A549 (cell line): Measurements from ENCODE around the gene CCR1. TPM values are rescaled to one million over a fixed set of nuclear protein-coding genes. Genes with fewer than 3 reads are reported as not detected.

ENCODE experiments used
- ATAC-seq, 2 experiments: fragments of 200-7000 bp in 1 of 2; fragments of >200 bp in 1 of 2; cut with Nextera tagmentation in 1 of 2; cut with Tn5 transposase in 1 of 2; 3 replicates each; pipeline versions ENCODE4 v1.8.0 to v1.9.1; 2018 to 2020; ENCODE audit warnings: mild to moderate bottlenecking in 1 of 2, moderate library complexity in 1 of 2
- CTCF ChIA-PET: fragments of 300-600 bp; sonication (Branson Sonifier 250); formaldehyde crosslinking; extraction: SDS; loops from one replicate; lab custom pipeline; 2021; ENCODE audit warnings: antibody characterized with exemption, inconsistent platforms; lab: Yijun Ruan, JAX
- POLR2A ChIA-PET: fragments of 350-600 bp; formaldehyde crosslinking; extraction: SDS; loops from one replicate; lab custom pipeline; 2021; ENCODE audit warnings: antibody characterized with exemption, inconsistent platforms; lab: Yijun Ruan, JAX
- DNase-seq, 2 experiments: peaks; one replicate each; pipeline versions ENCODE4 v3.0.0 to v3.0.0-alpha.2; 2011 to 2016; ENCODE audit warnings: low read depth in 1 of 2, low spot score in 1 of 2
- FAIRE-seq: peaks from 2 replicates; lab custom pipeline; 2011; peaks lifted over from hg19 to GRCh38; lab: Jason Lieb, UNC
- H3K27ac ChIP-seq, 2 experiments: fragments of >200 bp; sonication (Bioruptor Twin); formaldehyde crosslinking; 3 replicates each; pipeline ENCODE4 v1.5.1; 2016 to 2017
- H3K4me1 ChIP-seq: fragments of >200 bp; sonication (Bioruptor Twin); formaldehyde crosslinking; 3 replicates; pipeline ENCODE4 v1.6.1; 2016
- H3K4me2 ChIP-seq: fragments of >200 bp; sonication (Bioruptor Twin); formaldehyde crosslinking; 3 replicates; pipeline ENCODE4 v1.6.1; 2016
- H3K4me3 ChIP-seq: fragments of >200 bp; sonication (Bioruptor Twin); formaldehyde crosslinking; 3 replicates; pipeline ENCODE4 v1.5.1; 2016
- H3K9me3 ChIP-seq: fragments of >200 bp; sonication (Bioruptor Twin); formaldehyde crosslinking; 3 replicates; pipeline ENCODE4 v1.6.1; 2016
- ATOH8 ChIP-seq: fragments of 250-450 bp; sonication (Bioruptor Pico); IDR thresholded peaks from 2 replicates; pipeline ENCODE4 v1.5.0; 2020; ENCODE audit warnings: low read depth, mild to moderate bottlenecking, moderate library complexity
- BCL3 ChIP-seq: fragments of >200 bp; sonication (Bioruptor Twin); formaldehyde crosslinking; IDR thresholded peaks from 3 replicates; pipeline ENCODE4 v1.6.1; 2016
- CBX2 ChIP-seq: fragments of 200-600 bp; sonication (generic); IDR thresholded peaks from 2 replicates; pipeline ENCODE4 v1.6.1; 2016; ENCODE audit warnings: low read depth, mild to moderate bottlenecking, borderline replicate concordance
- CBX8 ChIP-seq: fragments of 200-600 bp; sonication (generic); IDR thresholded peaks from 2 replicates; pipeline ENCODE4 v1.6.1; 2016
- CHD4 ChIP-seq: fragments of 200-600 bp; sonication (generic); IDR thresholded peaks from 2 replicates; pipeline ENCODE4 v1.6.1; 2016; ENCODE audit warnings: antibody characterized with exemption, mild to moderate bottlenecking, borderline replicate concordance
- EHF ChIP-seq: fragments of 250-450 bp; sonication (Bioruptor Pico); IDR thresholded peaks from 2 replicates; pipeline ENCODE4 v1.5.0; 2020; ENCODE audit warnings: mild to moderate bottlenecking
- ELK1 ChIP-seq: fragments of 150-350 bp; IDR thresholded peaks from 2 replicates; pipeline ENCODE4 v1.6.1; 2014; ENCODE audit warnings: low read depth, mild to moderate bottlenecking, low read length
- ESRRA ChIP-seq: fragments of 150-350 bp; IDR thresholded peaks from 2 replicates; pipeline ENCODE4 v1.6.1; 2014; ENCODE audit warnings: mild to moderate bottlenecking, low read length, borderline replicate concordance
- FOSB ChIP-seq: fragments of 250-450 bp; sonication (Bioruptor Pico); IDR thresholded peaks from 2 replicates; pipeline ENCODE4 v1.5.0; 2020; ENCODE audit warnings: mild to moderate bottlenecking, moderate library complexity
- FOSL2 ChIP-seq, 2 experiments: fragments of 450-650 bp in 1 of 2; fragments of >200 bp in 1 of 2; sonication (Bioruptor Twin) in 1 of 2; formaldehyde crosslinking; IDR thresholded peaks; 2 replicates each; pipeline versions ENCODE4 v1.5.0 to v1.6.1; 2016 to 2020; ENCODE audit warnings: mild to moderate bottlenecking in 1 of 2, moderate library complexity in 1 of 2
- FOXS1 ChIP-seq: fragments of 250-450 bp; sonication (Bioruptor Pico); IDR thresholded peaks from 2 replicates; pipeline ENCODE4 v1.5.0; 2020; ENCODE audit warnings: mild to moderate bottlenecking, moderate library complexity
- HOXB5 ChIP-seq: fragments of 250-450 bp; sonication (Bioruptor Pico); IDR thresholded peaks from 2 replicates; pipeline ENCODE4 v1.5.0; 2020; ENCODE audit warnings: mild to moderate bottlenecking, moderate library complexity
- MAFK ChIP-seq: fragments of 450-650 bp; IDR thresholded peaks from 2 replicates; pipeline ENCODE4 v1.6.1; 2014; ENCODE audit not compliant: partially characterized antibody
- MAX ChIP-seq: IDR thresholded peaks from 2 replicates; pipeline ENCODE4 v1.6.1; 2012
- NPAS2 ChIP-seq: fragments of 250-450 bp; sonication (Bioruptor Pico); IDR thresholded peaks from 2 replicates; pipeline ENCODE4 v1.8.0; 2022; ENCODE audit warnings: mild to moderate bottlenecking, moderate library complexity, borderline replicate concordance
- PBX3 ChIP-seq: IDR thresholded peaks from 2 replicates; pipeline ENCODE4 v1.6.1; 2012
- RAD21 ChIP-seq, 2 experiments: fragments of >200 bp in 1 of 2; sonication (Bioruptor Twin) in 1 of 2; formaldehyde crosslinking in 1 of 2; IDR thresholded peaks in 1 of 2; conservative IDR thresholded peaks in 1 of 2; 2 replicates in 1 of 2; 3 replicates in 1 of 2; pipeline ENCODE4 v1.6.1; 2012 to 2018; ENCODE audit warnings: inconsistent platforms in 1 of 2
- RARB ChIP-seq: fragments of 250-450 bp; sonication (Bioruptor Pico); IDR thresholded peaks from 2 replicates; pipeline ENCODE4 v1.8.0; 2021; ENCODE audit warnings: mild to moderate bottlenecking, moderate library complexity
- RFX5 ChIP-seq: fragments of 450-650 bp; IDR thresholded peaks from 2 replicates; pipeline ENCODE4 v1.7.1; 2014; ENCODE audit warnings: antibody characterized with exemption, mild to moderate bottlenecking, moderate library complexity
- RNF2 ChIP-seq: fragments of 200-600 bp; sonication (generic); IDR thresholded peaks from 2 replicates; pipeline ENCODE4 v1.6.1; 2016; ENCODE audit warnings: low read depth, mild to moderate bottlenecking, antibody characterized with exemption, moderate library complexity, borderline replicate concordance
- USF2 ChIP-seq: fragments of 450-650 bp; IDR thresholded peaks from 2 replicates; pipeline ENCODE4 v1.6.1; 2014; ENCODE audit warnings: antibody characterized with exemption
- ZC3H11A ChIP-seq: fragments of 450-650 bp; IDR thresholded peaks from 2 replicates; pipeline ENCODE4 v1.6.1; 2014; ENCODE audit warnings: antibody characterized with exemption, mild to moderate bottlenecking
- ZNF302 ChIP-seq: fragments of 250-450 bp; sonication (Bioruptor Pico); IDR thresholded peaks from 2 replicates; pipeline ENCODE4 v1.9.0; 2021; ENCODE audit warnings: inconsistent platforms, mild to moderate bottlenecking, moderate library complexity
- WGBS: methylation state at CpG from one replicate; pipeline ENCODE4 v1.1.6; 2017; ENCODE audit errors: missing lambda C conversion rate; 5-methylcytosine and 5-hydroxymethylcytosine counted together
- polyA plus RNA-seq, 4 experiments: library from polyadenylated mRNA; depleted of rRNA in 3 of 4; stranded (reverse); fragments of >200 nt; fragmentation: RNase III in 1 of 4; extraction: RNeasy Plus Mini Kit Qiagen cat#74134 plus additional on column Dnase treatment in 1 of 4; gene quantifications; 2 replicates in 3 of 4; 3 replicates in 1 of 4; pipeline ENCODE4 v1.2.3, GENCODE V29; 2011 to 2017

The CCR1 gene
- polyA plus RNA-seq, 2 of the 4 experiments (the other 2 are of a cell fraction): 0.03 TPM; not detected in 1

- CTCF ChIA-PET: no interaction called here
Measured at GRCh38 chr3:46193436-46193835, 14.7 kb downstream of the CCR1 start.

GRCh38 chr3:46192939-46193338 lies 15.2 kb downstream of the CCR1 start:
- no peak overlapping the region for H3K4me3 ChIP-seq
- DNase-seq: no peak
- 21% methylated on average over 5 of the region's 5 CpGs for WGBS
- H3K27ac ChIP-seq: no peak overlapping the region
- TF ChIP-seq CHD4: no peak
- no peak for TF ChIP-seq USF2
- TF ChIP-seq ZNF302 (CRISPR knock-in tag): no peak
- TF ChIP-seq CBX2: no peak
- TF ChIP-seq BCL3: no peak
- TF ChIP-seq FOSB: no peak
- TF ChIP-seq, all 56 proteins: peak for 0
- CTCF ChIA-PET: no interaction called here
- FAIRE-seq (no peak), ATAC-seq (no peak)
- Histone ChIP-seq H3K9me3 (peaks cover 20% of the 10 kb centered on the region; the same call in 2 of the 3 replicates), H3K4me1 (no peaks in the 10 kb centered on the region), H3K4me2 (no peak overlapping the region)
- POLR2A ChIA-PET: no interaction called here

More at GRCh38 chr3:46193436-46193835, 14.7 kb downstream of the CCR1 start:
- DNase-seq: no peak
- Histone ChIP-seq H3K27ac (no peak overlapping the region), H3K4me1 (no peaks in the 10 kb centered on the region), H3K4me2 (no peak overlapping the region), H3K4me3 (no peak overlapping the region), H3K9me3 (peaks cover 20% of the 10 kb centered on the region; the same call in 2 of the 3 replicates)
- no peak for TF ChIP-seq ATOH8 (CRISPR knock-in tag)
- TF ChIP-seq NPAS2: no peak
- no peak for TF ChIP-seq FOXS1 (CRISPR knock-in tag)
- no peak for TF ChIP-seq RARB
- no peak for TF ChIP-seq ZC3H11A
- no peak for TF ChIP-seq CHD4
- no peak for TF ChIP-seq EHF (CRISPR knock-in tag)
- no peak for TF ChIP-seq RFX5
- TF ChIP-seq ELK1: no peak
- TF ChIP-seq ESRRA: no peak
- TF ChIP-seq HOXB5 (CRISPR knock-in tag): no peak
- TF ChIP-seq FOSL2 (IDR thresholded peaks at IDR 0.05): no peak
- no peak for TF ChIP-seq FOSL2 (CRISPR knock-in tag; IDR thresholded peaks at IDR 0.05)
- TF ChIP-seq CBX8: no peak
- TF ChIP-seq PBX3: no peak
- POLR2A ChIA-PET: interaction anchor here (0.7 kb wide), 1 partner anchor 27 kb away, joined by 3 read pairs; no protein-coding TSS in a partner anchor
- 8% methylated on average over 1 of the region's 1 CpG for WGBS
- no peak for ATAC-seq
- no peak for FAIRE-seq

GRCh38 chr3:46191730-46192129 lies 16.4 kb downstream of the CCR1 start:
- no peak for ATAC-seq
- no peak for DNase-seq
- POLR2A ChIA-PET: no interaction called here
- no peak for TF ChIP-seq RAD21 (conservative IDR thresholded peaks at IDR 0.05 in 1 of 2, IDR thresholded peaks at IDR 0.05 in 1 of 2)
- TF ChIP-seq RNF2: no peak
- no peak for TF ChIP-seq RARB
- TF ChIP-seq EHF (CRISPR knock-in tag): no peak
- TF ChIP-seq FOSB: no peak
- TF ChIP-seq MAFK: no peak
- TF ChIP-seq MAX: no peak
- TF ChIP-seq, all 56 proteins: peak for 0
- Histone ChIP-seq H3K4me2 (no peak overlapping the region), H3K4me3 (no peak overlapping the region), H3K4me1 (no peaks in the 10 kb centered on the region), H3K27ac (no peak overlapping the region), H3K9me3 (peaks cover 20% of the 10 kb centered on the region; the same call in 2 of the 3 replicates)
- CTCF ChIA-PET: no interaction called here
- WGBS: 0% methylated on average over 3 of the region's 3 CpGs
- FAIRE-seq: no peak
